Gastrocnemius medialis (tissue), 4 donors: ENCODE results near the gene LIN7A. TPM values are rescaled to one million over a fixed set of nuclear protein-coding genes. Genes with fewer than 3 reads are reported as not detected.
A peak's percentile ranks its signal among the peaks of the same experiment; 100 is the strongest.

Experiments
- ATAC-seq, 2 donors: fragments of 150-250 bp; one replicate each; pipeline ENCODE4 v1.9.1; 2016
- DNase-seq, 2 donors: peaks; one replicate each; pipeline ENCODE4 v3.0.0-alpha.2; 2019
- H3K27ac ChIP-seq, 4 donors: fragments of 200-600 bp; sonication (generic); 1 replicate in 1 of 4; 2 replicates in 3 of 4; pipeline ENCODE4 v1.5.1; 2016 to 2018; ENCODE audit warnings: mild to moderate bottlenecking in 2 of 4, moderate library complexity in 1 of 4
- H3K27me3 ChIP-seq, 3 donors: fragments of 200-600 bp; sonication (generic) in 2 of 3; 1 replicate in 1 of 3; 2 replicates in 2 of 3; pipeline versions ENCODE4 v1.5.1 to v1.6.0; 2016 to 2019; ENCODE audit warnings: mild to moderate bottlenecking in 1 of 3, moderate library complexity in 1 of 3
- H3K36me3 ChIP-seq, 2 donors: fragments of 200-600 bp; sonication (generic) in 1 of 2; one replicate each; pipeline ENCODE4 v1.5.1; 2017 to 2018
- H3K4me1 ChIP-seq, 2 donors: fragments of 200-600 bp; sonication (generic) in 1 of 2; one replicate each; pipeline ENCODE4 v1.5.1; 2016 to 2017; ENCODE audit warnings: mild to moderate bottlenecking in 2 of 2
- H3K4me3 ChIP-seq, 4 donors: fragments of 200-600 bp; sonication (generic) in 3 of 4; 1 replicate in 1 of 4; 2 replicates in 3 of 4; pipeline ENCODE4 v1.5.1; 2016 to 2019; ENCODE audit warnings: mild to moderate bottlenecking in 2 of 4
- H3K9me3 ChIP-seq, 3 donors: fragments of 200-600 bp; sonication (generic) in 2 of 3; 1 replicate in 1 of 3; 2 replicates in 2 of 3; pipeline ENCODE4 v1.5.1; 2016 to 2019
- POLR2A ChIP-seq, 2 donors: fragments of 450-650 bp; IDR thresholded peaks; one replicate each; pipeline ENCODE4 v1.6.1; 2017; ENCODE audit warnings: antibody characterized with exemption in 2 of 2, mild to moderate bottlenecking in 2 of 2, moderate library complexity in 2 of 2
- in situ Hi-C, 4 donors: fragments of 200-750 bp; cut with MboI; loops; one replicate each; pipeline versions ENCODE4 v1.15.0 to v1.8.0; 2017; ENCODE audit warnings: low sequenced_read_pairs in 4 of 4
- intact Hi-C: fragments of 100-400 bp; cut with DNase I; formaldehyde crosslinking; loops from one replicate; pipeline ENCODE4 v1.15.1; 2023; ENCODE audit warnings: low total_unique reads
- total RNA-seq, 4 donors: library from RNA; depleted of rRNA; stranded (reverse); fragments of >200 nt; gene quantifications; one replicate each; pipeline versions ENCODE4 v1.1.0 to v1.2.3, GENCODE V29; 2016
- TF ChIP-seq, protein P1 (sequence below), 5 experiments: fragments of 450-650 bp in 3 of 5; fragments of 200-600 bp in 2 of 5; sonication (generic) in 2 of 5; IDR thresholded peaks in 4 of 5; conservative IDR thresholded peaks in 1 of 5; 1 replicate in 4 of 5; 2 replicates in 1 of 5; pipeline ENCODE4 v1.5.1; 2016 to 2019; ENCODE audit warnings: antibody characterized with exemption in 5 of 5, mild to moderate bottlenecking in 3 of 5, moderate library complexity in 3 of 5

LIN7A gene
- total RNA-seq, 4 donors from 2014 or later, result 1.4 to 4.8 (median 2.8) TPM

DNA sequence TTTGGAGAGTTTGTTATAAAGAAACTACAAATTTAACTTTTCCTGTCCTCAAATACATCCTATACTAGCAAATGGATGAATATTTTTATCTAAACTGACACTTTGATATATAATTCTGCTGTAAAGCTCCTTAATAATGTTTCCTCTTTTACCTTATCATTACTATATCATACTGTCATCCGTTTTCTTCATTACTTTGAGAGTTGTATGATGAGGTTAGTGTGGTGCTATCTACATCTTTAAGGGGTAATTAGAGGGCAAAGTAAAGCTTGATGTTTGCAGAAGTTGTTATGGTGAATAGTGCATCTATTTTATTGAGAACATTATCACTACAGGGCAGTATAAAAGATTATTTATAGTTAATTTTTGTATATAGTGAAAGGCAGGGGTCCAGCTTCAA, 36.1 kb downstream of the LIN7A start:
- Histone ChIP-seq H3K9me3 (no peaks in the 10 kb centered on the region), H3K27ac (no peak overlapping the region), H3K4me1 (no peaks in the 10 kb centered on the region), H3K27me3 (no peaks in the 10 kb centered on the region), H3K36me3 (no peaks in the 10 kb centered on the region), H3K4me3 (no peak overlapping the region)
- TF ChIP-seq, protein P1, sequence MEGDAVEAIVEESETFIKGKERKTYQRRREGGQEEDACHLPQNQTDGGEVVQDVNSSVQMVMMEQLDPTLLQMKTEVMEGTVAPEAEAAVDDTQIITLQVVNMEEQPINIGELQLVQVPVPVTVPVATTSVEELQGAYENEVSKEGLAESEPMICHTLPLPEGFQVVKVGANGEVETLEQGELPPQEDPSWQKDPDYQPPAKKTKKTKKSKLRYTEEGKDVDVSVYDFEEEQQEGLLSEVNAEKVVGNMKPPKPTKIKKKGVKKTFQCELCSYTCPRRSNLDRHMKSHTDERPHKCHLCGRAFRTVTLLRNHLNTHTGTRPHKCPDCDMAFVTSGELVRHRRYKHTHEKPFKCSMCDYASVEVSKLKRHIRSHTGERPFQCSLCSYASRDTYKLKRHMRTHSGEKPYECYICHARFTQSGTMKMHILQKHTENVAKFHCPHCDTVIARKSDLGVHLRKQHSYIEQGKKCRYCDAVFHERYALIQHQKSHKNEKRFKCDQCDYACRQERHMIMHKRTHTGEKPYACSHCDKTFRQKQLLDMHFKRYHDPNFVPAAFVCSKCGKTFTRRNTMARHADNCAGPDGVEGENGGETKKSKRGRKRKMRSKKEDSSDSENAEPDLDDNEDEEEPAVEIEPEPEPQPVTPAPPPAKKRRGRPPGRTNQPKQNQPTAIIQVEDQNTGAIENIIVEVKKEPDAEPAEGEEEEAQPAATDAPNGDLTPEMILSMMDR (IDR thresholded peaks at IDR 0.05 in 4 of 5, conservative IDR thresholded peaks at IDR 0.05 in 1 of 5), result no peak
- no peak for TF ChIP-seq POLR2A (IDR thresholded peaks at IDR 0.05)
- ATAC-seq (no peak), DNase-seq (no peak)
- in situ Hi-C loops (no loop called here), intact Hi-C loops (no loop called here)

DNA sequence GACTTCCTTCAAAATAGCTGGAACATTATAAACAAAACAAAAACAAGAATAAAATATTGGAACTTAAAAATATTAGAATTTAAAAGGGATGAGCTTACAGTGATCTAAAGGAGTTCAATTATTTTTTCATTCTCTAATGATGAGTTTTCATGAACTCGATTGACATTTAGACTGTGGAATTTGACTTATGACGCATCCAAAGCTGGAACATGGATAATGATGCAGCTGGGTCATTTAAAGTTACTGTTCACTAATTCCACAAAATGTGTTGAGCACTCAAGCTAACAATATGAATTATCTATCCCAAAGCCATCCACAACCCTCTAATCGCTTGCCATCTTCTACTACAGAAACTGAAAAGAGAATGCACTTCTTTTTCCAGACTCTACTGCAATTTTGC, 42.5 kb downstream of the LIN7A start:
- H3K36me3 ChIP-seq, result no peaks in the 10 kb centered on the region
- H3K27ac ChIP-seq, result peak overlapping the region in 1 of 4 donors; percentile 36
- H3K4me1 ChIP-seq, result no peaks in the 10 kb centered on the region
- no peak for TF ChIP-seq POLR2A (IDR thresholded peaks at IDR 0.05)
- TF ChIP-seq, protein P1 (IDR thresholded peaks at IDR 0.05 in 4 of 5, conservative IDR thresholded peaks at IDR 0.05 in 1 of 5), result no peak
- ATAC-seq, result no peak
- in situ Hi-C loops (no loop called here), intact Hi-C loops (no loop called here)
- H3K9me3 ChIP-seq, result no peaks in the 10 kb centered on the region
- H3K27me3 ChIP-seq, result no peaks in the 10 kb centered on the region
- no peak overlapping the region for H3K4me3 ChIP-seq
- no peak for DNase-seq

DNA sequence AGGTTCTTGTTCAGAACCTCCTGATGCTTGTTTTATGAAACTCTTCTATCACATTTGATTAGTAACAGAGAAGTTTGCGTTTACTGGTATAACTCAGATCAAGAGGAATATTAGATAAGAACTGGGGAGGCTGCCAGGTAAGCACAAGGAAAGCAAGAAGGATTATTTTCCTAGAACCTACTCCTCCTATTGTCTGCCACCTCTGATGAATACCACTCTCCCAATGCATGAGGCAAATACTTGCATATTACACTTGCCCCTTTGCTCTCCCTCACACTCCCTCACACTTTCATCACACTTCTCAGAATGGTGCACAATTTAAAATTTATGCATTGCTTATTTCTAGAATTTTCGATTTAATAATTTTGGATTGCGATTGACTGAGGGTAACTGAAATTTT, 43.6 kb downstream of the LIN7A start:
- in situ Hi-C loops (no loop called here), intact Hi-C loops (no loop called here)
- H3K36me3 ChIP-seq, result no peaks in the 10 kb centered on the region
- no peaks in the 10 kb centered on the region for H3K27me3 ChIP-seq
- H3K27ac ChIP-seq, result no peak overlapping the region
- no peaks in the 10 kb centered on the region for H3K4me1 ChIP-seq
- DNase-seq (no peak), ATAC-seq (no peak)
- no peak overlapping the region for H3K4me3 ChIP-seq
- TF ChIP-seq, protein P1 (IDR thresholded peaks at IDR 0.05 in 4 of 5, conservative IDR thresholded peaks at IDR 0.05 in 1 of 5), result no peak
- TF ChIP-seq POLR2A (IDR thresholded peaks at IDR 0.05), result no peak
- no peaks in the 10 kb centered on the region for H3K9me3 ChIP-seq

DNA sequence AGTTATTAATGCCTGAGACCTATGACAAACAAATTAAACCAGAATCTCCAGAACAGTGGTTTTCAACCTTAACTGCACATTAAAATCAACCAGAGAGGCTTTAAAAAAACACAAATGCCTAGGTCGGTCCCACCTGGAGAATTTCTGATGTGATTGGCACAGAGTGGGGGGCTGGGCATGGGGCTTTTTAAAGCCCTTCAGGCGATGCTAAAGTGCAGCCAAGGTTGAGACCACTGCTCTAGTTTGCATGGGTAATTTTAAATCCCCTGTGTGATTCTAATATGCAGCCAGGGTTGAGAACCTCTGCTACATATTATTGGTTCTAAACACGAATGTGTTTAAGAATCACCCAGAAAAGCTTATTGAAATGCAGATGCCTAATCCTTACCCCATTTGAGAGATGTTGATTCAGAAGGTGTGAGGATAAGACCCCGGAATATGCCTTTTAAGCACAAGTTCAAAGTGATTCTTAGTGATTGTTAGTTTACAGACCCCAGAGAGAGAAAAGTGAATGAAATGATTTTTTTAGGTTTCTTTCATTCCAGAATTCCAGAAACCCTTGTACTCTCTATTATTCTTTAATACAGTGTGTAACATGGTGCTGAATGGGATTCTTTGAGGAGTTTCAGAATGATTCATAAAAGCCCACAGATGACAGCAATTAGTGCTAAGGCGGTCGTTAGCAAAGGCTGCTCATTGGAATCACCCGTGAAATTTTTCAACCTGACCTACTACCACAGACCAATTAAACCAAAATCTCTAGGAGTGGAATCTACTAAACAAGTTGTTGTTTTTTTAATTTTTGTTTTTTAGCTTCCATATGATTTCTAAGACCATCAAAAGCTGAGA, 44.9 kb downstream of the LIN7A start:
- intact Hi-C loops, result no loop called here
- no peaks in the 10 kb centered on the region for H3K27me3 ChIP-seq
- no peak overlapping the region for H3K27ac ChIP-seq
- in situ Hi-C loops, result no loop called here
- H3K36me3 ChIP-seq, result no peaks in the 10 kb centered on the region
- no peaks in the 10 kb centered on the region for H3K4me1 ChIP-seq
- no peaks in the 10 kb centered on the region for H3K9me3 ChIP-seq
- DNase-seq, result no peak
- no peak for ATAC-seq
- TF ChIP-seq POLR2A (IDR thresholded peaks at IDR 0.05), result no peak
- TF ChIP-seq, protein P1 (IDR thresholded peaks at IDR 0.05 in 4 of 5, conservative IDR thresholded peaks at IDR 0.05 in 1 of 5), result no peak
- H3K4me3 ChIP-seq, result no peak overlapping the region
